Measurements from ENCODE around the gene FADS6.

FADS6 gene

GRCh38 chr17:74937064-74938051 is 43.9 kb upstream of the FADS6 start:
- no peak for TF ChIP-seq CTCF (IDR thresholded peaks at IDR 0.05)
- Histone ChIP-seq H3K27ac (no peak overlapping the region), H3K36me3 (no peaks in the 10 kb centered on the region), H3K9me3 (no peaks in the 10 kb centered on the region), H3K27me3 (peaks cover 0 to 92% of the 10 kb centered on the region in 2 donors), H3K4me3 (no peak overlapping the region), H3K4me1 (peaks cover 0 to 13% (median 6%) of the 10 kb centered on the region in 4 donors)
- no peak for DNase-seq
- intact Hi-C loops (cut with DNase I; ENCODE audit: low total_unique reads): no loop called here

- peaks cover 0 to 13% (median 6%) of the 10 kb centered on the region in 4 donors for H3K4me1 ChIP-seq
- TF ChIP-seq CTCF (IDR thresholded peaks at IDR 0.05): no peak
- no peaks in the 10 kb centered on the region for H3K36me3 ChIP-seq
- H3K27ac ChIP-seq: no peak overlapping the region
- H3K27me3 ChIP-seq: peaks cover 0 to 86% of the 10 kb centered on the region in 2 donors
- H3K9me3 ChIP-seq: no peaks in the 10 kb centered on the region
- no peak overlapping the region for H3K4me3 ChIP-seq
- intact Hi-C loops (cut with DNase I; ENCODE audit: low total_unique reads): no loop called here
- DNase-seq: no peak
Measured at GRCh38 chr17:74936470-74936799, 43.0 kb upstream of the FADS6 start.

- H3K27ac ChIP-seq: no peak within 1 kb of the TSS
- intact Hi-C loops (cut with DNase I; ENCODE audit: low total_unique reads): no loop called here
- H3K27me3 ChIP-seq: peaks cover 0 to 86% of the 10 kb centered on the region in 2 donors
- no peak within 1 kb of the TSS for H3K4me3 ChIP-seq
- H3K9me3 ChIP-seq: no peaks in the 10 kb centered on the region
- no peaks in the 10 kb centered on the region for H3K36me3 ChIP-seq
- TF ChIP-seq CTCF (IDR thresholded peaks at IDR 0.05): no peak
- H3K4me1 ChIP-seq: peaks cover 0 to 13% (median 6%) of the 10 kb centered on the region in 4 donors
- no peak for DNase-seq
Measured at GRCh38 chr17:74935585-74936469, 42.4 kb upstream of the FADS6 start, which contains the start of gene OTOP3. Gene OTOP3, plus strand, starts transcription at chr17:74935898. Its CDS starts 24 bp downstream, at chr17:74935922.

GRCh38 chr17:74935048-74935447 is 41.6 kb upstream of the FADS6 start:
- TF ChIP-seq CTCF (IDR thresholded peaks at IDR 0.05): no peak
- intact Hi-C loops (cut with DNase I; ENCODE audit: low total_unique reads): no loop called here
- Histone ChIP-seq H3K4me3 (no peak overlapping the region), H3K9me3 (no peaks in the 10 kb centered on the region), H3K27me3 (peaks cover 0 to 87% of the 10 kb centered on the region in 2 donors), H3K27ac (no peak overlapping the region), H3K4me1 (peaks cover 0 to 13% (median 6%) of the 10 kb centered on the region in 4 donors), H3K36me3 (no peaks in the 10 kb centered on the region)
- no peak for DNase-seq

- no peak for TF ChIP-seq CTCF (IDR thresholded peaks at IDR 0.05)
- Histone ChIP-seq H3K27me3 (peaks cover 0 to 82% of the 10 kb centered on the region in 2 donors), H3K27ac (no peak overlapping the region), H3K9me3 (no peaks in the 10 kb centered on the region), H3K4me1 (peaks cover 0 to 5% (median 2%) of the 10 kb centered on the region in 4 donors), H3K4me3 (no peak overlapping the region), H3K36me3 (no peaks in the 10 kb centered on the region)
- no peak for DNase-seq
- intact Hi-C loops (cut with DNase I; ENCODE audit: low total_unique reads): no loop called here
Measured at GRCh38 chr17:74930535-74931036, 37.2 kb upstream of the FADS6 start.

All from tibial artery (tissue), 4 donors.